GM19193 (cell line): ENCODE results near the gene NAALADL2.

Source experiments
- POLR2A ChIP-seq: IDR thresholded peaks from 4 replicates; pipeline ENCODE4 v1.6.1; 2011; ENCODE audit not compliant: insufficient read depth, insufficient read length; ENCODE audit errors: extremely low read depth

Gene NAALADL2

GRCh38 chr3:175108613-175109151 lies 249.5 kb downstream of the NAALADL2 start:
- TF ChIP-seq POLR2A, result no peak

GRCh38 chr3:175111036-175111435 lies 251.9 kb downstream of the NAALADL2 start:
- TF ChIP-seq POLR2A, result no peak

- TF ChIP-seq POLR2A, result no peak
Measured at GRCh38 chr3:175118382-175118941, 259.3 kb downstream of the NAALADL2 start.

- no peak for TF ChIP-seq POLR2A
Measured at GRCh38 chr3:175121225-175121624, 262.1 kb downstream of the NAALADL2 start.

GRCh38 chr3:175127075-175127662 lies 268.0 kb downstream of the NAALADL2 start:
- TF ChIP-seq POLR2A, result no peak

GRCh38 chr3:175129126-175129525 lies 270.0 kb downstream of the NAALADL2 start:
- TF ChIP-seq POLR2A, result no peak

GRCh38 chr3:175129571-175129970 lies 270.4 kb downstream of the NAALADL2 start:
- TF ChIP-seq POLR2A, result no peak

- TF ChIP-seq POLR2A, result no peak
Measured at GRCh38 chr3:175144368-175144767, 285.2 kb downstream of the NAALADL2 start.

GRCh38 chr3:175146258-175146657 lies 287.1 kb downstream of the NAALADL2 start:
- no peak for TF ChIP-seq POLR2A

- TF ChIP-seq POLR2A, result no peak
Measured at GRCh38 chr3:175149675-175150074, 290.5 kb downstream of the NAALADL2 start.

GRCh38 chr3:175150812-175151401 lies 291.8 kb downstream of the NAALADL2 start:
- no peak for TF ChIP-seq POLR2A

GRCh38 chr3:175153595-175153994 lies 294.5 kb downstream of the NAALADL2 start:
- no peak for TF ChIP-seq POLR2A

- no peak for TF ChIP-seq POLR2A
Measured at GRCh38 chr3:175155172-175155571, 296.0 kb downstream of the NAALADL2 start.

- no peak for TF ChIP-seq POLR2A
Measured at GRCh38 chr3:175159202-175159601, 300.1 kb downstream of the NAALADL2 start.

- no peak for TF ChIP-seq POLR2A
Measured at GRCh38 chr3:175161291-175161690, 302.2 kb downstream of the NAALADL2 start.

GRCh38 chr3:175163686-175164085 lies 304.6 kb downstream of the NAALADL2 start:
- TF ChIP-seq POLR2A, result no peak
